ENCODE data around the gene PDPR. TPM values are rescaled to one million over a fixed set of nuclear protein-coding genes. Genes with fewer than 3 reads are reported as not detected.

Gene PDPR
- 11.5 to 17.7 TPM (median 14.3 TPM) in 5 replicates for total RNA-seq (2022; extraction: Qiagen RNA extraction; ENCODE audit: low read depth)

DNA sequence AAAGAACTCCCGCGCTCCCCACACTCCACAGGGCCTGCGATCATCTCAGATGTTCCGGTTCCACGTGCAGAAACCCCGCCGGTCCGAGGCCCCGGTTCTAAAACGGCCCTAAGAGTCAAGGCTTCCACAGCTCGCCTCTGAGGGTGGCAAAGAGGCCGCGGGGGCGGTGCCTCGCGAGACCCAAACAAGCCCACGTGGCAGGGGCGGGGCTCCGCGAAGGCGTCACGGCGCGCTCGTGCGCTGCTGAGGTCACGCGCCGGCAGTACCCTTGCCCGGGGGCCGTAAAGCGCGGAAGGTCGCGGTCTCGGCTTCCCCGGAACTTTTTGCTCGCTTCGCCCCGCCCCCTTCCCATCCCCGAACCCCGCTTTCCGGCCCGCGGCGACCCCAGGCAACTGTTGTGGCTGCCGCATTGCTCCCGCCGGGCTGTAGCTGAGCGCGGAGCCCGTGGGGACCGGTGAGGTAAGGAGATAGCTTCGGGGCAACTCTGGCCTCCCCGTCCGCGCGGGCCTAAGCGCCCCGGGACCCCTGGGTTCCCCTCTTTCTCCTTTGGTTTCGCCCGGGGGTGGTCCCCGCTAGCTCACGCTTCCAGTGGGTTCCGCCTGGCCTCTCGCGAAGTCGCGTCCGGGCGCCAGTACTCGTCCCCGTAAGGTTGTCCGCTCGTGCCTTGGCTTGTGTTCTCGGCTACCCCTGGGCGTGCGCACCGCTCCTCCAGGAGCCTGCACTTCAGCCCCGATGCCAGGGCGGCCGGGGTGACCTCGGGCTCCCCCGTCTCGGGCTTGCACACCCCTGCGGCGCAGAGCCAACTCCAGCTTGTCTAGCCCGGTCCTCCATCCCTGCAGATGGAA, at the start of gene PDPR:
Gene PDPR, plus strand, starts transcription at position 351 of the 845 bp plus-strand sequence. CDS start 6,161 bp downstream, outside the sequence.

DNA sequence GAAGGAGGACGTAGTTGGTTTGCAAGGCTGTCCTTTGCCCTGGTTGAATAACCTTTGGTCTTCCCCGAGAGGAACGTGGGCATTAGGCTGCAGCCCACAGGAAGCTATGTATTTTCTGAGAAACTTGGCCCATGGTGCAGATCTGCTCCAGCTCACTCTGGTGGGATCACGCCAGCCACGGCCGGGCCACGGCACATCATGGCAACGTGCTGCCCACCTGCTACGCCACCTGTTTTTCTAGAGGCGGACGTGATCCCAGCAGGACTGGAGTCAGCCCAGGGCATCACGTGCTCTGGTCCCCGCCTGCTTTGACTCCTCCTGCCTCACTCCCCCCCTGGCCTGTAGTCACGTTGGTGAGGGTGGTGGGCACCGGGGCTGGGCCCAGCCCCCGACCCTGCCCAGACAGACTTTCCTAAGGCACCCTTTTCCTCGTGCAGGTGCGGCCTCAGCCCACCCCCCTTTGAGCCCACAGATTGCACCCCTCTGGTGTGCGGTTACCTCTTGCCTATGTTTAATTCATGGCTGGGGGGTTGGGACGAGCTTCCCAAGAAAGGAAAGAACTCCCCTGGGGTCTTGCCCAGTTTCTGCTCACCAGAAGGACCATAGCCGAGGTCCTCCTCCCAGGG, 59.2 kb downstream of the PDPR start, which contains the start of gene CLEC18C:
Gene CLEC18C, plus strand, starts transcription at position 576 of the 626 bp plus-strand sequence. CDS start 492 bp downstream, outside the sequence.

Other genes starting within 250 kb of the PDPR start
- gene CLEC18A, start 163.0 kb upstream of the PDPR start, total RNA-seq (2022; extraction: Qiagen RNA extraction; ENCODE audit: low read depth) = 0.07 to 0.31 TPM (median 0.11 TPM) in 3 of 5 replicates, not detected in the others
- gene CLEC18C, start 59.5 kb downstream of the PDPR start, total RNA-seq (2022; extraction: Qiagen RNA extraction; ENCODE audit: low read depth) = 0.08 to 0.16 TPM (median 0.12 TPM) in 3 of 5 replicates, not detected in the others
- 14.2 to 18.8 TPM (median 16.2 TPM) in 5 replicates for gene EXOSC6, start 137.6 kb downstream of the PDPR start, total RNA-seq (2022; extraction: Qiagen RNA extraction; ENCODE audit: low read depth)
- gene AARS1, start 175.2 kb downstream of the PDPR start, total RNA-seq (2022; extraction: Qiagen RNA extraction; ENCODE audit: low read depth) = 75.0 to 102 TPM (median 92.5 TPM) in 5 replicates
- gene DDX19B, start 184.9 kb downstream of the PDPR start, total RNA-seq (2022; extraction: Qiagen RNA extraction; ENCODE audit: low read depth) = 28.3 to 32.8 TPM (median 29.3 TPM) in 5 replicates
- gene DDX19A, start 232.6 kb downstream of the PDPR start, total RNA-seq (2022; extraction: Qiagen RNA extraction; ENCODE audit: low read depth) = 36.6 to 41.6 TPM (median 40.0 TPM) in 5 replicates